K562 (cell line): ENCODE results near the gene NOTO. TPM values are rescaled to one million over a fixed set of nuclear protein-coding genes. Genes with fewer than 3 reads are reported as not detected.

ENCODE experiments used
- ATAC-seq: fragments of 200-7000 bp; cut with Tn5 transposase; 3 replicates; pipeline ENCODE4 v1.9.1; 2020; ENCODE audit warnings: moderate library complexity
- BruUV-seq: library from RNA; stranded (reverse); fragments of 400-500 nt; replicated peaks from 2 replicates; lab custom pipeline; 2021; lab: Mats Ljungman, UMichigan
- CTCF ChIA-PET: fragments of 300-600 bp; formaldehyde crosslinking; extraction: SDS; loops from one replicate; lab custom pipeline; 2021; ENCODE audit warnings: low intra/inter-chr PET ratio; lab: Yijun Ruan, JAX
- POLR2A ChIA-PET: fragments of 300-600, 350-650 bp; sonication (Branson Sonifier 250); formaldehyde crosslinking; extraction: SDS; loops from one replicate; lab custom pipeline; 2021; ENCODE audit warnings: antibody characterized with exemption, inconsistent platforms; lab: Yijun Ruan, JAX
- DNase-seq, 4 experiments: peaks; one replicate each; pipeline versions ENCODE4 v3.0.0 to v3.0.0-alpha.2; 2011 to 2018; ENCODE audit warnings: low spot score in 3 of 4, mixed read lengths in 3 of 4; ENCODE audit errors: extremely low read depth in 1 of 4
- FAIRE-seq: peaks from 2 replicates; lab custom pipeline; 2011; peaks lifted over from hg19 to GRCh38; lab: Jason Lieb, UNC
- H2AFZ ChIP-seq: 2 replicates; pipeline ENCODE4 v1.6.0; 2011; ENCODE audit warnings: low read depth, low read length, control low read depth, inconsistent platforms
- H3K27ac ChIP-seq: fragments of 200-600 bp; 3 replicates; pipeline ENCODE4 v1.8.0; 2011; ENCODE audit warnings: low read depth, mild to moderate bottlenecking, control low read depth, inconsistent platforms, low read length, moderate library complexity, mixed read lengths; ENCODE audit errors: extremely low read depth
- H3K27me3 ChIP-seq, 2 experiments: fragments of 300-600 bp in 1 of 2; 2 replicates in 1 of 2; 3 replicates in 1 of 2; pipeline versions ENCODE4 v1.6.0 to v1.8.0; 2011; ENCODE audit warnings: inconsistent platforms in 2 of 2, low read length in 2 of 2, mild to moderate bottlenecking in 1 of 2, mixed read lengths in 1 of 2, moderate library complexity in 1 of 2; ENCODE audit not compliant: control insufficient read depth in 2 of 2, insufficient read depth in 2 of 2
- H3K36me3 ChIP-seq: fragments of 300-600 bp; 3 replicates; pipeline ENCODE4 v1.8.0; 2011; ENCODE audit warnings: mild to moderate bottlenecking, low read length, inconsistent platforms; ENCODE audit not compliant: control insufficient read depth, insufficient read depth
- H3K4me1 ChIP-seq, 2 experiments: fragments of 200-600 bp in 1 of 2; replicated peaks in 1 of 2; 2 replicates in 1 of 2; 3 replicates in 1 of 2; pipeline versions ENCODE4 v1.5.1 to v1.8.0; 2011; ENCODE audit warnings: inconsistent platforms in 2 of 2, low read length in 2 of 2, mild to moderate bottlenecking in 1 of 2, mixed read lengths in 1 of 2, moderate library complexity in 1 of 2; ENCODE audit not compliant: control insufficient read depth in 2 of 2, insufficient read depth in 2 of 2
- H3K4me2 ChIP-seq: 2 replicates; pipeline ENCODE4 v1.6.1; 2011; ENCODE audit warnings: low read length, control low read depth, inconsistent platforms, mixed read lengths; ENCODE audit not compliant: insufficient read depth
- H3K4me3 ChIP-seq: fragments of 200-600 bp; sonication (generic), shearing (Covaris generic); 2 replicates; pipeline ENCODE4 v1.5.1; 2016; ENCODE audit warnings: control low read depth, inconsistent platforms
- H3K79me2 ChIP-seq: fragments of 200-600 bp; 3 replicates; pipeline ENCODE4 v1.8.0; 2011; ENCODE audit warnings: low read length, inconsistent platforms; ENCODE audit not compliant: control insufficient read depth, insufficient read depth
- H3K9ac ChIP-seq, 2 experiments: 2 replicates each; pipeline versions ENCODE4 v1.6.0 to v1.6.1; 2011; ENCODE audit warnings: low read depth in 2 of 2, low read length in 2 of 2, control low read depth in 1 of 2, inconsistent platforms in 1 of 2, mild to moderate bottlenecking in 1 of 2, mixed read lengths in 1 of 2; ENCODE audit not compliant: insufficient read depth in 1 of 2
- H3K9me1 ChIP-seq: one replicate; pipeline ENCODE4 v1.6.0; 2011; ENCODE audit warnings: inconsistent platforms, mild to moderate bottlenecking, low read length, moderate library complexity; ENCODE audit not compliant: control insufficient read depth, insufficient read depth
- H3K9me3 ChIP-seq: replicated peaks from 2 replicates; pipeline ENCODE4 v1.5.1; 2011; ENCODE audit warnings: low read depth, low read length, inconsistent platforms; ENCODE audit not compliant: control insufficient read depth, insufficient read depth
- H4K20me1 ChIP-seq: replicated peaks from 2 replicates; pipeline ENCODE4 v1.6.1; 2011; ENCODE audit warnings: low read length, inconsistent platforms, mixed read lengths; ENCODE audit not compliant: control insufficient read depth, insufficient read depth
- CC2D1A ChIP-seq: fragments of 450-650 bp; IDR thresholded peaks from 2 replicates; pipeline ENCODE4 v1.6.1; 2017; ENCODE audit warnings: mild to moderate bottlenecking
- CEBPB ChIP-seq: fragments of 450-650 bp; IDR thresholded peaks from 2 replicates; pipeline ENCODE4 v1.6.1; 2016; ENCODE audit warnings: missing genetic modification characterization, missing compliant biosample characterization
- CEBPG ChIP-seq, 3 experiments: fragments of 200-800 bp in 1 of 3; sonication (Bioruptor generic) in 1 of 3; sonication (generic) in 1 of 3; formaldehyde crosslinking in 1 of 3; IDR thresholded peaks in 2 of 3; conservative IDR thresholded peaks in 1 of 3; 2 replicates each; pipeline versions ENCODE4 v1.6.1 to v1.8.0; 2016 to 2022; ENCODE audit warnings: missing compliant biosample characterization in 2 of 3, missing genetic modification characterization in 2 of 3, mild to moderate bottlenecking in 1 of 3, missing genetic modification reagents in 1 of 3
- DNMT1 ChIP-seq: fragments of 450-650 bp; IDR thresholded peaks from 2 replicates; pipeline ENCODE4 v1.6.1; 2016; ENCODE audit warnings: antibody characterized with exemption, mild to moderate bottlenecking
- ELF4 ChIP-seq: fragments of 450-650 bp; formaldehyde crosslinking; IDR thresholded peaks from 2 replicates; pipeline ENCODE4 v1.4.0; 2022; ENCODE audit warnings: missing genetic modification characterization
- KLF10 ChIP-seq: fragments of 250-450 bp; sonication (Bioruptor Pico); IDR thresholded peaks from 2 replicates; pipeline ENCODE4 v1.6.1; 2021; ENCODE audit warnings: matching md5 sums
- POLR3A ChIP-seq: IDR thresholded peaks from 2 replicates; pipeline ENCODE4 v1.6.1; 2011; ENCODE audit warnings: borderline replicate concordance, mild to moderate bottlenecking, moderate library complexity; ENCODE audit not compliant: insufficient read length, insufficient read depth; ENCODE audit errors: extremely low read depth
- RAD21 ChIP-seq, 2 experiments: fragments of 250-450 bp in 1 of 2; fragments of 450-650 bp in 1 of 2; sonication (Bioruptor Pico) in 1 of 2; formaldehyde crosslinking in 1 of 2; IDR thresholded peaks in 1 of 2; conservative IDR thresholded peaks in 1 of 2; 2 replicates each; pipeline versions ENCODE4 v1.4.0 to v1.8.0; 2020 to 2022; ENCODE audit warnings: mild to moderate bottlenecking in 2 of 2, moderate library complexity in 1 of 2
- TEAD2 ChIP-seq: fragments of 450-650 bp; IDR thresholded peaks from 2 replicates; pipeline ENCODE4 v1.6.1; 2016; ENCODE audit warnings: missing genetic modification characterization, control low read depth, missing compliant biosample characterization
- ZNF124 ChIP-seq: sonication (generic); formaldehyde crosslinking; IDR thresholded peaks from 2 replicates; pipeline ENCODE4 v1.8.1; 2022; ENCODE audit warnings: missing genetic modification reagents
- ZNF165 ChIP-seq: fragments of 250-450 bp; sonication (Bioruptor Pico); IDR thresholded peaks from 2 replicates; pipeline ENCODE4 v1.4.0; 2020; ENCODE audit warnings: borderline replicate concordance
- ZNF239 ChIP-seq: fragments of 250-450 bp; sonication (Bioruptor Pico); IDR thresholded peaks from 2 replicates; pipeline ENCODE4 v1.4.0; 2020; ENCODE audit warnings: mild to moderate bottlenecking
- ZNF740 ChIP-seq, 3 experiments: fragments of 200-800 bp in 1 of 3; sonication (Bioruptor generic) in 1 of 3; sonication (generic) in 1 of 3; formaldehyde crosslinking in 1 of 3; IDR thresholded peaks; 2 replicates each; pipeline versions ENCODE4 v1.6.1 to v1.8.0; 2016 to 2022; ENCODE audit warnings: mild to moderate bottlenecking in 2 of 3, missing compliant biosample characterization in 2 of 3, missing genetic modification characterization in 2 of 3, missing genetic modification reagents in 1 of 3
- WGBS: fragments of 100-300 bp; shearing (Covaris generic); methylation state at CpG from one replicate; pipeline ENCODE4 v1.1.6; 2016; ENCODE audit warnings: low coverage, mixed read lengths; ENCODE audit not compliant: insufficient coverage; ENCODE audit errors: missing lambda C conversion rate; 5-methylcytosine and 5-hydroxymethylcytosine counted together
- in situ Hi-C: fragments of 300-500 bp; cut with MboI; formaldehyde crosslinking; loops from 4 replicates; pipeline ENCODE4 v1.15.0; 2018; ENCODE audit warnings: inconsistent platforms, mixed read lengths
- intact Hi-C: fragments of 100-400 bp; cut with micrococcal nuclease; formaldehyde crosslinking; loops from 2 replicates; pipeline ENCODE4 v1.14.2; 2022
- polyA plus RNA-seq, 8 experiments: library from polyadenylated mRNA; depleted of rRNA in 4 of 8; stranded (reverse) in 5 of 8; unstranded in 3 of 8; fragments of >200 nt; fragmentation: Nextera tagmentation in 2 of 8; fragmentation: Illumina TruSeq in 1 of 8; extraction: Ambion mirVana in 2 of 8; extraction: Trizol in 1 of 8; gene quantifications; 2 replicates each; pipeline versions ENCODE4 v1.2.1 to v1.2.3, GENCODE V29; 2011 to 2014; ENCODE audit warnings: inconsistent platforms in 1 of 8, missing spikeins in 1 of 8
- total RNA-seq, 7 experiments: library from RNA; depleted of rRNA in 6 of 7; stranded (reverse); fragments of >200 nt in 6 of 7; fragmentation: Illumina TruSeq in 2 of 7; extraction: Trizol in 2 of 7; gene quantifications; 2 replicates each; pipeline versions ENCODE4 v1.2.1 to v1.2.3, GENCODE V29; 2011 to 2021; ENCODE audit warnings: low replicate concordance in 1 of 7

Gene NOTO
- total and polyA plus RNA-seq, 9 of the 15 experiments (the other 6 are each of a cell fraction or from before 2014, with no cell fraction given) = not detected

DNA sequence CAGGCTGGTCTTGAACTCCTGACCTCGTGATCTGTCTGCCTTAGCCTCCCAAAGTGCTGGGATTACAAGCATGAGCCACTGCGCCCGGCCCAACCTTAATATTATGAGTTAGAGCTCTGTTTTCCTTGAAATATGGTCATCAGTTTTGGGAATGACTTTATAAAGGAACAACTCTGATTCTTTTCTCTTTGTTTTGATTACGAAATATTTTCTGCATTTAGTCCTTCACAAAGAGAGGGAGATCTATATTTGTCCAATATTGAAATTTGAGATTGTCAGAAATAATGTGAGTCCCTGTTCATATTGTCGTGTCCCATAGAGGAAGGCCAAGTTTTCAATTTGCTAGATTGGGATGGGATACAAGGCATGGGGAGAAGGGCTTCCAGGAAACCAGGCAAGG, 14.8 kb downstream of the NOTO start:
- Histone ChIP-seq H3K9me3 (no peaks in the 10 kb centered on the region), H3K27ac (no peak overlapping the region), H3K36me3 (peaks cover 36% of the 10 kb centered on the region; the same call in 2 of the 3 replicates), H3K79me2 (peaks cover 39% of the 10 kb centered on the region), H3K9me1 (no peaks in the 10 kb centered on the region), H2AFZ (no peak overlapping the region), H3K27me3 (no peaks in the 10 kb centered on the region), H3K9ac (no peak overlapping the region), H4K20me1 (no peaks in the 10 kb centered on the region), H3K4me1 (peaks cover 13 to 15% of the 10 kb centered on the region in 2 experiments; a peak in 4 of 5 replicates), H3K4me2 (no peak overlapping the region), H3K4me3 (no peak overlapping the region)
- no peak for DNase-seq
- ChIA-PET CTCF (no interaction called here), POLR2A (interaction anchor here (4.1 kb wide), 1 partner anchor 11 kb away, joined by 25 read pairs; no protein-coding TSS in a partner anchor)
- no peak for ATAC-seq
- no TSS peak for BruUV-seq
- 76% methylated on average over 5 of the region's 5 CpGs for WGBS
- no peak for FAIRE-seq
- in situ Hi-C loops (no loop called here), intact Hi-C loops (no loop called here)
- peak; percentile 74 for TF ChIP-seq CEBPB (tag)
- no peak for TF ChIP-seq ZNF239 (CRISPR knock-in tag)
- TF ChIP-seq ZNF165 (CRISPR knock-in tag) = no peak
- no peak for TF ChIP-seq TEAD2 (tag)
- no peak for TF ChIP-seq CEBPG (CRISPR knock-in tag; IDR thresholded peaks at IDR 0.05)
- peak; percentile 36 to 42; a peak in 1 of 4 replicates for TF ChIP-seq CEBPG (tag; conservative IDR thresholded peaks at IDR 0.05 in 1 of 2, IDR thresholded peaks at IDR 0.05 in 1 of 2)

- no peak overlapping the region for H3K27ac ChIP-seq
- FAIRE-seq = no peak
- no peaks in the 10 kb centered on the region for H3K9me3 ChIP-seq
- no peaks in the 10 kb centered on the region for H3K27me3 ChIP-seq
- no peak overlapping the region for H2AFZ ChIP-seq
- peaks cover 42% of the 10 kb centered on the region; the same call in 2 of the 3 replicates for H3K36me3 ChIP-seq
- no peaks in the 10 kb centered on the region for H3K9me1 ChIP-seq
- no peak overlapping the region; a peak in 1 of 4 replicates for H3K9ac ChIP-seq
- H3K4me2 ChIP-seq = no peak overlapping the region
- H3K4me1 ChIP-seq = peaks cover 12 to 13% of the 10 kb centered on the region in 2 experiments; a peak in 4 of 5 replicates
- ChIA-PET POLR2A (interaction anchor here (4.1 kb wide), 1 partner anchor 11 kb away, joined by 25 read pairs; no protein-coding TSS in a partner anchor), CTCF (interaction anchor here (0.6 kb wide), 1 partner anchor 335 kb away, joined by 4 read pairs; no protein-coding TSS in a partner anchor)
- H4K20me1 ChIP-seq = no peaks in the 10 kb centered on the region; the same call in 1 of the 2 replicates
- no peak for DNase-seq
- no peak overlapping the region for H3K4me3 ChIP-seq
- intact Hi-C loops (no loop called here), in situ Hi-C loops (no loop called here)
- no TSS peak for BruUV-seq
- H3K79me2 ChIP-seq = peaks cover 39% of the 10 kb centered on the region
- 58% methylated on average over 2 of the region's 2 CpGs for WGBS
- ATAC-seq = no peak
- TF ChIP-seq ZNF124 = no peak
- no peak for TF ChIP-seq RAD21 (CRISPR knock-in tag; conservative IDR thresholded peaks at IDR 0.05 in 1 of 2, IDR thresholded peaks at IDR 0.05 in 1 of 2)
- no peak for TF ChIP-seq DNMT1
- TF ChIP-seq POLR3A = no peak
- TF ChIP-seq ELF4 (CRISPR knock-in tag) = no peak
- no peak for TF ChIP-seq KLF10 (CRISPR knock-in tag)
- TF ChIP-seq CC2D1A = no peak
- TF ChIP-seq ZNF740 (CRISPR knock-in tag; IDR thresholded peaks at IDR 0.05) = no peak
- no peak for TF ChIP-seq ZNF740 (tag; IDR thresholded peaks at IDR 0.05)
These were observed 15.5 kb downstream of the NOTO start for GRCh38 chr2:73217826-73218225.
